Measurements from ENCODE around the gene NEK10.

- TF ChIP-seq, protein P1, sequence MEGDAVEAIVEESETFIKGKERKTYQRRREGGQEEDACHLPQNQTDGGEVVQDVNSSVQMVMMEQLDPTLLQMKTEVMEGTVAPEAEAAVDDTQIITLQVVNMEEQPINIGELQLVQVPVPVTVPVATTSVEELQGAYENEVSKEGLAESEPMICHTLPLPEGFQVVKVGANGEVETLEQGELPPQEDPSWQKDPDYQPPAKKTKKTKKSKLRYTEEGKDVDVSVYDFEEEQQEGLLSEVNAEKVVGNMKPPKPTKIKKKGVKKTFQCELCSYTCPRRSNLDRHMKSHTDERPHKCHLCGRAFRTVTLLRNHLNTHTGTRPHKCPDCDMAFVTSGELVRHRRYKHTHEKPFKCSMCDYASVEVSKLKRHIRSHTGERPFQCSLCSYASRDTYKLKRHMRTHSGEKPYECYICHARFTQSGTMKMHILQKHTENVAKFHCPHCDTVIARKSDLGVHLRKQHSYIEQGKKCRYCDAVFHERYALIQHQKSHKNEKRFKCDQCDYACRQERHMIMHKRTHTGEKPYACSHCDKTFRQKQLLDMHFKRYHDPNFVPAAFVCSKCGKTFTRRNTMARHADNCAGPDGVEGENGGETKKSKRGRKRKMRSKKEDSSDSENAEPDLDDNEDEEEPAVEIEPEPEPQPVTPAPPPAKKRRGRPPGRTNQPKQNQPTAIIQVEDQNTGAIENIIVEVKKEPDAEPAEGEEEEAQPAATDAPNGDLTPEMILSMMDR (IDR thresholded peaks at IDR 0.05): no peak
- TF ChIP-seq POLR2A (IDR thresholded peaks at IDR 0.05) (no peak), EP300 (IDR thresholded peaks at IDR 0.05) (no peak)
These were observed 209.0 kb downstream of the NEK10 start for GRCh38 chr3:27160146-27160545.

Data from ovary (tissue), 3 donors.